ENCODE results near the gene SYPL1.

DNA sequence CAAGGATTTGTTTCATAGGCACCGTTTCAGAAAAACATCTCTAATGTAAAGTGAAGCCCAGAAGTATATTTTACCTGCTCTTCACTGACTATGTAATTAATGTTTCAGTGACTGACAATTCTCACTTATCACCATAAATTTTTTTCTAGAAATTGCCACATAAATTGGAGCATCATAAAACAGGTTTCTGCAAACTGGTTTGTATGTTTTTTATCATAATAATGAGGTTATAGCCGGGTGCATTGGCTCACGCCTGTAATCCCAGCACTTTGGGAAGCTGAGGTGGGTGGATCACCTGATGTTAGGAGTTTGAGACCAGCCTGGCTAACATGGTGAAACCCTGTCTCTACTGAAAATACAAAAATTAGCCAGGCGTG lies 39.4 kb downstream of the SYPL1 start:
- TF ChIP-seq, protein P1, sequence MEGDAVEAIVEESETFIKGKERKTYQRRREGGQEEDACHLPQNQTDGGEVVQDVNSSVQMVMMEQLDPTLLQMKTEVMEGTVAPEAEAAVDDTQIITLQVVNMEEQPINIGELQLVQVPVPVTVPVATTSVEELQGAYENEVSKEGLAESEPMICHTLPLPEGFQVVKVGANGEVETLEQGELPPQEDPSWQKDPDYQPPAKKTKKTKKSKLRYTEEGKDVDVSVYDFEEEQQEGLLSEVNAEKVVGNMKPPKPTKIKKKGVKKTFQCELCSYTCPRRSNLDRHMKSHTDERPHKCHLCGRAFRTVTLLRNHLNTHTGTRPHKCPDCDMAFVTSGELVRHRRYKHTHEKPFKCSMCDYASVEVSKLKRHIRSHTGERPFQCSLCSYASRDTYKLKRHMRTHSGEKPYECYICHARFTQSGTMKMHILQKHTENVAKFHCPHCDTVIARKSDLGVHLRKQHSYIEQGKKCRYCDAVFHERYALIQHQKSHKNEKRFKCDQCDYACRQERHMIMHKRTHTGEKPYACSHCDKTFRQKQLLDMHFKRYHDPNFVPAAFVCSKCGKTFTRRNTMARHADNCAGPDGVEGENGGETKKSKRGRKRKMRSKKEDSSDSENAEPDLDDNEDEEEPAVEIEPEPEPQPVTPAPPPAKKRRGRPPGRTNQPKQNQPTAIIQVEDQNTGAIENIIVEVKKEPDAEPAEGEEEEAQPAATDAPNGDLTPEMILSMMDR (IDR thresholded peaks at IDR 0.05) = no peak
- TF ChIP-seq POLR2AphosphoS5 (IDR thresholded peaks at IDR 0.05) (no peak), POLR2A (IDR thresholded peaks at IDR 0.05) (no peak)
